GM11168 (cell line): Measurements from ENCODE around the gene SDF2L1.
"Not testable (repeated sequence)": the region's sequence is repeated elsewhere in the genome, so short reads cannot be mapped to it uniquely, and the experiment has no call there.

Experiments used
- in situ Hi-C: fragments of 300-500 bp; cut with MboI; formaldehyde crosslinking; loops from one replicate; pipeline ENCODE4 v1.12.0; 2022; ENCODE audit warnings: low sequenced_read_pairs; ENCODE audit not compliant: unreplicated experiment

Gene SDF2L1

GRCh38 chr22:21659864-21660525 lies 17.9 kb downstream of the SDF2L1 start:
- in situ Hi-C loops: no loop called here

DNA sequence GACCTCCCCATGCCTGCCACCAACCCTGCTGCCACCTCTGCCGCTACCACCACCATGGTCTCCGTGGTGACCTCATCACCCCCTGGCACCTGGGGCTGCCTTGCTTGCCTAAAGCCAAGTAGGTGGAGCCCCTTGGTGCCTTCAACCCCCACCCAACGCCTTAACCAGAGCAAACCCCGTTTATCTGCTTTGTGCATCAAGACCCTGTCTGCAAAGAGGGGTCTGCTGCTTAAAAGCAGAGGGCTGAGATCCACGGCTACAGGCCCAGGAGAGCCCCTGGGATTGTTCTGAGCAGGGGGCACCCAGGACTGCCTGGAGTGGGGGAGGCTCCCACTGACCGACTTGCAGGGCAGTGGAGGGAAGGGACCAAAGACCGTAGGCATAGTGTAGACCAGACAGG lies 18.8 kb downstream of the SDF2L1 start:
- in situ Hi-C loops: no loop called here

DNA sequence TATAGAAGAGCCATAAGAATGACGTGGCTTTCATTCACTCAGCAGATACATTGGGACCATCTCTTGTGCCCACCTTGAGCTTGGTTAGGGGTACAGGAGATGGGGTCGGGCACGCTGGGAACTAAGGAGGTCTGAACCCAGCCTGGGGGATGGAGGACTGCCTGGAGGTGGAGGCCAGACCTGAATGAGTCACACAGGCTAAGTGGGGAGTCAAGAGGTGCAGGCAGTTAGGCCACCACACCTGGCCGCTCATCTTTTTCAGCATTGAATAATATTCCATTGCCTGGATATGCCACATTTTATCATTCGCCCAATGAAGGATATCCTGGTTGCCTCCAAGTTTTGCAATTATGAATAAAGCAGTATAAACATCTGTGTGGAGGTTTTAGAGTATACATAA lies 19.9 kb downstream of the SDF2L1 start:
- in situ Hi-C loops: no loop called here

DNA sequence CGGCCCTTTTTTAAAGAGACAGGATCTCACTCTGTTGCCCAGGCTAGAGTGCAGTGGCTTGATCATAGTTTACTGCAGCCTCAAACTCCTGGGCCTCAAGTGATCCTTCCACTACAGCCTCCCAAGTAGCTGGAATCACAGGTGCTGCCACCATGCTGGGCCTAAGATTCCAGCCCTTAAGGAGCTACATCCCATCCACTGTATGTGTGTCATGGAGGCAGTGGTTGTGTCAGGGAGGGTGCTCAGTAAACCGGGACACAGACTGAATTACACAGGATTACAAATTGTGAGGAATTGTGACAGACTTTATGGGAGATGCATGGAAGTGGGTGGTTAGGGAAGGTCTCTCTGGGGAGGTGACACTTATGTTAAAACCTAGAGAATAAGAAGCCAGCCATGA lies 21.6 kb downstream of the SDF2L1 start:
- in situ Hi-C loops: no loop called here

DNA sequence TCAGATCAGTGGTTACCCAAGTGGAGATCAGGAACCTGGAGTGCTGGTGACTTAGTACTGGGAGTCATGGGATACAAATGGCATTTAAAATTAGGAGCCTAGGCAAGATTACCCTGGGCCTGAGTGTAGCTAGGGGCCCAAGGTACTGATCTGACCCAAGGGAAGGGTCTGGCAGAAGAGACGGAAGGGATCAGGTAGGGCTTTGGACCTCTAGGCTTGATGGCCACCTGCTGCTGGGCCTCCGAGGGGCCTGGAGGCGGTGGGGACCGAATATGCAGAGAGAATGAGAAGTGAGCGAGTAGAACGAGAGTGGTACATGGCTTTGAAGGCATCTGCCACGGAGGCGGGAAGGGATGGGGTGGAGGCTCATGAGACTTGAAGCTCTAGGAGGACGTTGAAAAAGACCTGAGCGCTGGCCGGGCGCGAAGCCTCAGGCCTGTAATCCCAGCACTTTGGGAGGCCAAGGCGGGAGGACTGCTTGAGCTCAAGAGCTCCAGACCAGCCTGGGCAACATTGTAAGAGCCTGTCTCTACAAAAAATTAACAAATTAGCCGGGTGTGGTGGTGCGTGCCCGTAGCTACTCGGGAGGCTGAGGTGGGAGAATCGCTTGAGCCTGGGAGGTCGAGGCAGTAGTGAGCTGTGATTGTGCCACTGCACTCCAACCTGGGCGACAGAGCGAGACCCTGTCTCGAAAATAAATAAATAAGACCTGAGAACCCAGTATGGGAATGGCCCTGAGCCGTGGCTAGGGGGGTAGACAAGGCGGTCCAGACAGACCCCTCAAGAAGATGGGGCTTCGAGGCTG lies 23.1 kb downstream of the SDF2L1 start:
- in situ Hi-C loops: no loop called here

DNA sequence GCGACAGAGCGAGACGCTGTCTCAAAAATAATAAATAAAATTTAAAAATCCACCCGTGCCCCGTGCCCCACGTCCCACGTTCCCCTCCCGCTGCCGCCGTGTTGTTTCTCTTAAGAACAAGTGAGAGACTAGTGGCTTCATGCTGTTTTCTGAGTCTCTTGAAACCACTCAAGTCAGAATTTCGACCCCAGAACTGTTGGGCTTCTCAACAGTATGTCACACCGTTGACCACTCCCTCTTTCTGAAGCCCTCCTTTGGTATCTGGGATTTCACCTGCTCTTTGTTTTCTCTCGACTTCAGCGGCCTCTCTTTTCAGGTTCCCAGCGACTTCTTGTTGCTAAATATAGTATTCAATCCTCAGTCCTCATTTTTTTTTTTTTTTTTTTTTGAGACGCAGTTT lies 24.7 kb downstream of the SDF2L1 start:
- in situ Hi-C loops: no loop called here

DNA sequence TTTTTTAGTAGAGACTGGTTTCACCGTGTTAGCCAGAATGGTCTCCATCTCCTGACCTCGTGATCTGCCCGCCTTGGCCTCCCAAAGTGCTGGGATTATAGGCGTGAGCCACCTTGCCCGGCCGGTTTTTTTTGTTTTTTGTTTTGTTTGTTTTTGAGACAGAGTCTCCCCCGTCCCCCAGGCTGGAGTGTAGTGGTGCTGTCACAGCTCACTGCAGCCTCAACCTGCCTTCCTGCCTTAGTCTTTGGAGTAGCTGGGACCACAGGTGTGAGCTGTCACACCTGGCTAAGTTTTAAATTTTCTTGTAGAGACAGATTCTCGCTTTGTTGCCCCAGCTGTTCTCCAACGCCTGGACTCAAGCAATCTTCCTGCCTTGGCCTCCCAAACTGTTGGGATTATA lies 26.9 kb downstream of the SDF2L1 start:
- in situ Hi-C loops: no loop called here

- in situ Hi-C loops: no loop called here
Measured at GRCh38 chr22:21672107-21672629, 30.1 kb downstream of the SDF2L1 start.

GRCh38 chr22:21673534-21674321 lies 31.6 kb downstream of the SDF2L1 start:
- in situ Hi-C loops: no loop called here

GRCh38 chr22:21674638-21675245 lies 32.6 kb downstream of the SDF2L1 start:
- in situ Hi-C loops: no loop called here

- in situ Hi-C loops: no loop called here
Measured at GRCh38 chr22:21677606-21678443, 35.7 kb downstream of the SDF2L1 start.

DNA sequence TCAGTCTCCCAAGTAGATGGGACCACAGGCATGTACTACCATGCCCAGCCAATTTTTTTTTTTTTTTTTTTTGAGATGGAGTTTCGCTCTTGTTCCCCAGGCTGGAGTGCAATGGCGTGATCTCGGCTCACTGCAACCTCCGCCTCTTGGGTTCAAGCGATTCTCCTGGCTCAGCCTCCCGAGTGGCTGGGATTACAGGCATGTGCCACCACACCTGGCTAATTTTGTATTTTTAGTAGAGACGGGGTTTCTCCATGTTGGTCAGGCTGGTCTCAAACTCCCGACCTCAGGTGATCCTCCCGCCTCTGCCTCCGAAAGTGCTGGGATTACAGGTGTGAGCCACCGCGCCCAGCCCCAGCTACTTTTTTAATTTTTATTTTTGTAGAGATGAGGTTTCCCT lies 36.7 kb downstream of the SDF2L1 start:
- in situ Hi-C loops: not testable (repeated sequence)

- in situ Hi-C loops: no loop called here
Measured at GRCh38 chr22:21679383-21679782, 37.3 kb downstream of the SDF2L1 start.

- in situ Hi-C loops: no loop called here
Measured at GRCh38 chr22:21680830-21681565, 38.9 kb downstream of the SDF2L1 start.

GRCh38 chr22:21681566-21682370 lies 39.7 kb downstream of the SDF2L1 start:
- in situ Hi-C loops: no loop called here

GRCh38 chr22:21682385-21683175 lies 40.5 kb downstream of the SDF2L1 start:
- in situ Hi-C loops: no loop called here

GRCh38 chr22:21683401-21683811 lies 41.3 kb downstream of the SDF2L1 start:
- in situ Hi-C loops: no loop called here
